RWPE1 (cell line): ENCODE data around the gene MRTO4.
"Not testable (repeated sequence)": the region's sequence is repeated elsewhere in the genome, so short reads cannot be mapped to it uniquely, and the experiment has no call there.

ENCODE experiments used
- CTCF ChIA-PET: fragments of 350-600 bp; sonication (Branson Sonifier 250); formaldehyde crosslinking; extraction: SDS; loops from one replicate; lab custom pipeline; 2021; lab: Yijun Ruan, JAX
- POLR2A ChIA-PET: fragments of 400-600 bp; formaldehyde crosslinking; extraction: SDS; loops from one replicate; lab custom pipeline; 2020; ENCODE audit warnings: antibody characterized with exemption; ENCODE audit not compliant: low non-redundant PET; lab: Yijun Ruan, JAX
- DNase-seq: peaks from one replicate; pipeline ENCODE4 v3.0.0; 2012; ENCODE audit warnings: low spot score
- H3K27ac ChIP-seq: fragments of 450-650 bp; 2 replicates; pipeline ENCODE4 v1.5.1; 2017
- TF ChIP-seq, protein P1 (sequence below): fragments of 450-650 bp; conservative IDR thresholded peaks from 2 replicates; pipeline ENCODE4 v1.5.1; 2017; ENCODE audit warnings: low read depth, mild to moderate bottlenecking

The MRTO4 gene

DNA sequence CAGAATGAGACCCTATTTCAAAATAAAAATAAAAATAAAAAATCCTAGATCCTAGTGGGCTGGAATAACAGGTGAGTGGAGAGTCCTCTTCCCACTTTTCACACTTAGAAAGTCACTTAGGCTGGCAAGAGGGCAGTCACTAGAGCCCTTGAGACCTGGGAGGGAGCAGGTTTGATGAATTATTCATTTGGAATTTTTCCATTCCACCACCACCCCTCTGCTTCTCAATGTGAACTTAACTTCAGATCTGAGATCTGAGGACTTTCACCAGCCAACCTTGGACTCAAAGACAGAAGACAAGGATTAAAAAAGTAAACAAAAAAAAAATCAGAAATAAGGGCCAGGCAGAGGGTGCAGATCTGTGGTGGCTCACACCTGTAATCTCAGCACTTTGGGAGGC lies 20.5 kb downstream of the MRTO4 start:
- no peak overlapping the region for H3K27ac ChIP-seq
- no peak for DNase-seq
- TF ChIP-seq, protein P1, sequence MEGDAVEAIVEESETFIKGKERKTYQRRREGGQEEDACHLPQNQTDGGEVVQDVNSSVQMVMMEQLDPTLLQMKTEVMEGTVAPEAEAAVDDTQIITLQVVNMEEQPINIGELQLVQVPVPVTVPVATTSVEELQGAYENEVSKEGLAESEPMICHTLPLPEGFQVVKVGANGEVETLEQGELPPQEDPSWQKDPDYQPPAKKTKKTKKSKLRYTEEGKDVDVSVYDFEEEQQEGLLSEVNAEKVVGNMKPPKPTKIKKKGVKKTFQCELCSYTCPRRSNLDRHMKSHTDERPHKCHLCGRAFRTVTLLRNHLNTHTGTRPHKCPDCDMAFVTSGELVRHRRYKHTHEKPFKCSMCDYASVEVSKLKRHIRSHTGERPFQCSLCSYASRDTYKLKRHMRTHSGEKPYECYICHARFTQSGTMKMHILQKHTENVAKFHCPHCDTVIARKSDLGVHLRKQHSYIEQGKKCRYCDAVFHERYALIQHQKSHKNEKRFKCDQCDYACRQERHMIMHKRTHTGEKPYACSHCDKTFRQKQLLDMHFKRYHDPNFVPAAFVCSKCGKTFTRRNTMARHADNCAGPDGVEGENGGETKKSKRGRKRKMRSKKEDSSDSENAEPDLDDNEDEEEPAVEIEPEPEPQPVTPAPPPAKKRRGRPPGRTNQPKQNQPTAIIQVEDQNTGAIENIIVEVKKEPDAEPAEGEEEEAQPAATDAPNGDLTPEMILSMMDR, result no peak
- ChIA-PET POLR2A (no interaction called here), CTCF (interaction anchor here (0.7 kb wide), 1 partner anchor 305 kb away, joined by 4 read pairs; no protein-coding TSS in a partner anchor)

DNA sequence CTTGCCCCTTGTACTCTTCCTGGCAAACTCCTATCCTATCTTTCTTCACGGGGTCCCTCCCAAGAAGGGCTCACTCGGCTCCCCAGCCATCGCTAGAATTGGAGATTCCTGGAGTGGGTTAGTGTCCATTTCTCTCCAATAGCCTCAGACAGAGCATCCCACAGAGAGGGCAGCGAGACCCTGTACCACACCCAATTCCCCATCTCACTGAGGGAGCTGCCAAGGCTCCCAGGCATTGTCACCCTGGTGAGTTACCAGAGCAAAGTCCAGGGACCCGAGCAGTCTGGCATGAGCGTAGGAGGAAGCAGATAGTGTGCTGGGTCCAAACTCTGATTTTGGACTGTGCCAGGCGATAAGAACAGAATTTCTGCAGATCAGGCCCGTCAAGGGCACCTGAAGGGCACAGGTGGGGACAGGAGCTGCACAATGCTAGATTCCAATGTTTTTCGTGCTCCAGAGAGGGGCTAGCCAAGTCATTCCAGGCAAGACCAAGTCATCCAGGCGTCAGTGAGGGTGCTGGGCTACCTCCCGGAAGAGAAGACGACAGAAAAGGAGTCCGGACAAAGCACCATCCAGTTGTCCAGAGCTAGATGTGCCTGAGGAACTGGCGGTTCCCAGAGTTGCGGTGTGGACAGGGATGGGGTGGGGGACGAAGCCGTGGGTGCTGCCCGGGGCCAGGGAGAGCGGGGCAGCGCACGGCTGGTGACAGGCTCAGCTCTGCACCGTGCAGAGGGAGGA lies 21.7 kb downstream of the MRTO4 start:
- no peak overlapping the region for H3K27ac ChIP-seq
- CTCF ChIA-PET, result no interaction called here
- no peak for DNase-seq
- TF ChIP-seq, protein P1, result no peak
- POLR2A ChIA-PET, result no interaction called here

DNA sequence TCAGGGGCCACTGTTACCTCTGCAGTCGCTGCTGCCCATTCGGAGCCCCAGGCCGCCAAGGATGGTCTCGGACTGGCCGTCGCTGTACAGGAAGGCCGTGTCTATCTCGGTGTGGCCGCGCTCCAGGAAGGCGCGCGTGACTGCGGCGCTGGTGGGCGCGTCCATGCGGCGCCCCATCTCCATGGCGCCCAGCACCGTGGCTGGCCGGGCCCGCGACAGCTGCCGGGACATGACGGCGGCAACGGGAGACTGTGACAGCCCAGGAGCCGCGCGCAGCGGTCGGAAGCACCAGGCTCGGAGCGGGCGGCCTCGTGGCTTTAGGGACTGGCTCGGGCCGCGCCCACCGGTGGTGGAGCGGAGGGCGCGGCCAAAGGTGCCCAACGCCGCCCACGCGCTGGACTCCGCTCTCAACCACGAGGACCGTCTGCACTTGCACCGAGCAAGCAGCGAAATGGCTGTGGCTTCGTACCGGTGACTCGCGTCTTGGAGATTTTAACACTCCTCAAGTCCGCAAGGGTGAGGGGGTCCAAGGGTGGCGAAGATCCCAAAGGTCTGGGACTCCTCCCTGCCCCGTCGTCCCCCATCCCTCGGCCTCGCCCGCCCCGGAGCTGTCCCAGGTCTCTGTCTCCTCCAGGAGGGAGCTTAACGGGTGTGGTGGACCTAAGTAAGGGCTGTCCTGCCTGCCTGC lies 22.4 kb downstream of the MRTO4 start:
- DNase-seq, H3K27ac ChIP-seq, POLR2A ChIA-PET: not testable (repeated sequence)
- CTCF ChIA-PET, result interaction anchor here (0.6 kb wide), 1 partner anchor 380 kb away, joined by 3 read pairs; no protein-coding TSS in a partner anchor

DNA sequence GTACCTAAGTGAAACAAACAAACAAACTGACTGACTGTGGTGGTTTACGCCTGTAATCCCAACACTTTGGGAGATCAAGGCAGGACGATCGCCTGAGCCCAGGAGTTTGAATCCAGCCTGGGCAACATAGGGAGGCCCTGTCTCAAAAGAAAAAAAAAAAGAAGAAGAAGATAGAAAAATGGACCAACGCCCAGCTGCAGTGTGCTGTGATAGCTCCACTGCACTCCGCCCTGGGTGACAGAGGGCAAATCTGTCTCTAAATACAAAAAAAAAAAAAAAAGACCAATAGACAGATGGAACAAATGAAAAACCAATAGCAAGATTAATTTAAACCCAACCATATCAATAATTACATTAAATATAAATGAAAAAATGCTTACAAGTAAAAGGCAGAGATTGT lies 23.0 kb downstream of the MRTO4 start:
- CTCF ChIA-PET, result interaction anchor here (0.6 to 0.7 kb wide), 2 partner anchors 28 to 379 kb away, joined by 3 read pairs; no protein-coding TSS in a partner anchor
- no peak for DNase-seq
- POLR2A ChIA-PET, result no interaction called here

DNA sequence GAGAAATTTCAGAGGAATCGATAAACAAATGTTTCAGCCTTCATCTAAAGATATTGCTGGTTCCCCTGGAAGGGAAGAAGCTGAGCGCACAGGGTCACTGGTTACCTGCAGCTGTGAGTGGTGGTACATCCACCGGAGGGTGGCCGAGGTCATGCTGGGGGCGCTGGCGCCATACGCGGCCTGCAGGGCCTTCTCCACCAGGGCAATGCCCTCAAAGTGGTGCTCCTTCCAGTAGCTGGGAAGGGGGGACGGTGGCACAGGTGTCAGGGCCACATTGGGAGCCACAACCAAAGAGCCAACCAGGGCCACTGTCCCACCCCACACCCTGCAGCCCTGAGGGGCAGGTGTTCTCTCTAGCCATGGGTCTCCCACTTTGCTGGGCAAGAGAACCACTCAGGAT lies 32.3 kb downstream of the MRTO4 start:
- DNase-seq, result no peak
- TF ChIP-seq, protein P1, result no peak
- ChIA-PET POLR2A (no interaction called here), CTCF (no interaction called here)
- no peak overlapping the region for H3K27ac ChIP-seq

More for the DNA sequence above, 23.0 kb downstream of the MRTO4 start:
- TF ChIP-seq, protein P1, result no peak
- H3K27ac ChIP-seq, result no peak overlapping the region

DNA sequence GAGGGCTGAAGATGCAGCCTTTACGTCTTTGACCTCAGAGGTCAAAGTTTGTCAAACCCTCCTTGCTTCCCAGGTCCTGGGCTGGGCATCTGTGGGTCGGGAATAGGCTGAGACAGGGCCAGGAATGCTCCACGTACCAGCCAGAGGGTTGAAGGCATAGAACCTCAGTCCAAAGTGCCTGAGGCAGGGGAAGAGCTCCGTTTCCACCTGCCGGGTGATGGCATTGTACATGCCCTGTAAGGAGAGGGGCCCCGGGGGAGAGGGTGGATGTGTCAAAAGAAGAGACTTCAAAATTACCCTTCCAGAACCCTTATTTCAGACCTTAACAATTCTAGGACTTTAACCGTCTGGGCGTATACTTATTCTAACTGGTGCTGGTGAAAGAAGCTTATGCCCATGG lies 33.3 kb downstream of the MRTO4 start:
- no peak overlapping the region for H3K27ac ChIP-seq
- CTCF ChIA-PET, result interaction anchor here (1.1 kb wide), 1 partner anchor 366 kb away, joined by 6 read pairs; no protein-coding TSS in a partner anchor
- DNase-seq, result no peak
- POLR2A ChIA-PET, result no interaction called here
- TF ChIP-seq, protein P1, result no peak

DNA sequence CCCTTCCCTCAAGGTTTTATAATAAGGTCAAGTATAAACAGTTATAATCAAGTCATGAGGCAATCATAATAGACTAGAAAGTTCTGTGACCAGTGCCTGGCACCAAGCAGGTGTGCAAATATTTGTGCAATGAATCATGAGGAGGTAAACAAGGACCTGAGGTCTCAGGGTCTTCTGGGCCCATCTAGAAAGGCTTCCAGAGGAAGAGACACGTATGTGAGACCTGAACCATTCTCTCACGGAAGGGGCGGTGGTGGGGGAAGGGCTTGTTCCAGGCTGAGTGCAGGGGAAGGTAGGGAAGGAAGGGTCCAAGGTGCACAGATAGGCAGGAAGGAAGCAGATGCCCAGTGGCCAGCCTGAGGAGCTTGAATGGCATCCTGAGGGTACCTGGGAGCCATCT lies 33.8 kb downstream of the MRTO4 start:
- CTCF ChIA-PET, result interaction anchor here (1.1 kb wide), 1 partner anchor 365 kb away, joined by 6 read pairs; no protein-coding TSS in a partner anchor
- H3K27ac ChIP-seq, POLR2A ChIA-PET, DNase-seq: not testable (repeated sequence)

DNA sequence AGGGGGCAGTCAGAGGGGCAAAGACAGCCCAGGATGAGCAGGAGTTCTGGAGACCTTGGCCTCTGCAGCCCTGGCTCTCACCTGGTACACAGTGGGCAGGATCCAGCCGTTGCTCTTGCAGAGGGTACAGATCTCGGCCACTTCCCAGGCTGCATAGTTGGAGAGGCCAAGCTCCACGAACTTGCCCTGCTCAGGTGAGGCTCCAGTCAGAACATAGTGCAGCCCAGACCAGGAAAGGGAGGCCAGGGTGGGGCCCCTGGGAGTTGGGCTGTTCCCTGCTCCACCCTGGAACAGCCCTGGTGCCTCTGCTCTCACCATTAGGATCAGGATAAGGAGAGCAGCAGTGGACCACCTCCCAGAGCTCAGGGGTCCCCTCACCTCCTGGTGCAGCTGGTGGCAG lies 34.2 kb downstream of the MRTO4 start:
- DNase-seq, POLR2A ChIA-PET, CTCF ChIA-PET: not testable (repeated sequence)

More for the DNA sequence above, 34.2 kb downstream of the MRTO4 start:
- H3K27ac ChIP-seq, result not testable (repeated sequence)
